GM12878 (cell line): Measurements from ENCODE around the gene P3H1.

Experiments
- HCFC1 ChIP-seq: fragments of 150-350 bp; IDR thresholded peaks from 2 replicates; pipeline ENCODE4 v1.6.1; 2014; ENCODE audit warnings: low read length
- SUZ12 ChIP-seq: fragments of 200-600 bp; sonication (generic); IDR thresholded peaks from one replicate; pipeline ENCODE4 v1.6.1; 2018; ENCODE audit warnings: antibody characterized with exemption, mild to moderate bottlenecking; ENCODE audit not compliant: unreplicated experiment
- YY1 ChIP-seq: IDR thresholded peaks from 2 replicates; pipeline ENCODE4 v1.6.1; 2011; ENCODE audit warnings: low read depth, mild to moderate bottlenecking, low read length
- TF ChIP-seq, protein P1 (sequence below), 3 experiments: IDR thresholded peaks in 2 of 3; conservative IDR thresholded peaks in 1 of 3; 2 replicates each; pipeline ENCODE4 v1.5.1; 2011; ENCODE audit warnings: low read depth in 3 of 3, low read length in 3 of 3, mild to moderate bottlenecking in 3 of 3, control low read depth in 2 of 3, moderate library complexity in 2 of 3, inconsistent platforms in 1 of 3, mixed read lengths in 1 of 3; ENCODE audit not compliant: control insufficient read depth in 2 of 3, insufficient read depth in 1 of 3; ENCODE audit errors: extremely low read depth in 1 of 3
- TF ChIP-seq, protein P2 (sequence below): fragments of 150-350 bp; IDR thresholded peaks from 2 replicates; pipeline ENCODE4 v1.6.1; 2016; ENCODE audit warnings: low read depth, low read length

DNA sequence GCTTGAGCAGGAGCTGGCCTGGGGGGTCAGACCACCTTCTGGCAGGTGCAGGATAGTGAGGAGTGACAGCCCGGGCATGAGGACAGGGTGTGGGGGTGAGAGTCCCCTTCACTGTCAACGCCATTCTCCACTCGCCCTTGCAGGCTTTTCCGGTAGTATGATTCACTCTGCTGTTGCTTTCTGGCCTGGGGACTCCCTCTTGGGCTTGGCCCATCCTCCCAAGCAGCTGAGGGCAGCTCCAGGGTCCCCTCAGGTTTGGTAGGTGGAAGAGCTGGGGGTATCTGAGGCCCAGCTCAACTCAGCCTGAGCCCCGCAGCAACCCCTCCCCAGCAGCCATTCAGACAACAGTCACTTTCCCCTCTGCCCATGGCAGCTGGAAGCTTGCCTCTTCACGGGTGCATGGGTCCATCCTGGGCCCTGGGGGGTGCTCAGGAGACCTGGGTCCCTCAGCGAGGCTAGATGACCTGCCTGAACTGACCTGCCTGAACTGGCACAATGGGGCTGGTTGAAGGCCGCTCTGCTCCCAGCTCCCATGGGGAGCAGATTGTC lies 28.1 kb downstream of the P3H1 start:
- TF ChIP-seq, protein P1, sequence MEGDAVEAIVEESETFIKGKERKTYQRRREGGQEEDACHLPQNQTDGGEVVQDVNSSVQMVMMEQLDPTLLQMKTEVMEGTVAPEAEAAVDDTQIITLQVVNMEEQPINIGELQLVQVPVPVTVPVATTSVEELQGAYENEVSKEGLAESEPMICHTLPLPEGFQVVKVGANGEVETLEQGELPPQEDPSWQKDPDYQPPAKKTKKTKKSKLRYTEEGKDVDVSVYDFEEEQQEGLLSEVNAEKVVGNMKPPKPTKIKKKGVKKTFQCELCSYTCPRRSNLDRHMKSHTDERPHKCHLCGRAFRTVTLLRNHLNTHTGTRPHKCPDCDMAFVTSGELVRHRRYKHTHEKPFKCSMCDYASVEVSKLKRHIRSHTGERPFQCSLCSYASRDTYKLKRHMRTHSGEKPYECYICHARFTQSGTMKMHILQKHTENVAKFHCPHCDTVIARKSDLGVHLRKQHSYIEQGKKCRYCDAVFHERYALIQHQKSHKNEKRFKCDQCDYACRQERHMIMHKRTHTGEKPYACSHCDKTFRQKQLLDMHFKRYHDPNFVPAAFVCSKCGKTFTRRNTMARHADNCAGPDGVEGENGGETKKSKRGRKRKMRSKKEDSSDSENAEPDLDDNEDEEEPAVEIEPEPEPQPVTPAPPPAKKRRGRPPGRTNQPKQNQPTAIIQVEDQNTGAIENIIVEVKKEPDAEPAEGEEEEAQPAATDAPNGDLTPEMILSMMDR (IDR thresholded peaks at IDR 0.05 in 2 of 3, conservative IDR thresholded peaks at IDR 0.05 in 1 of 3; ENCODE audit: control insufficient read depth in 2 of 3, extremely low read depth in 1 of 3, insufficient read depth in 1 of 3, low read depth in 3 of 3, low read length in 3 of 3), result no peak
- TF ChIP-seq HCFC1 (no peak), YY1 (no peak), SUZ12 (no peak)
- TF ChIP-seq, protein P2, sequence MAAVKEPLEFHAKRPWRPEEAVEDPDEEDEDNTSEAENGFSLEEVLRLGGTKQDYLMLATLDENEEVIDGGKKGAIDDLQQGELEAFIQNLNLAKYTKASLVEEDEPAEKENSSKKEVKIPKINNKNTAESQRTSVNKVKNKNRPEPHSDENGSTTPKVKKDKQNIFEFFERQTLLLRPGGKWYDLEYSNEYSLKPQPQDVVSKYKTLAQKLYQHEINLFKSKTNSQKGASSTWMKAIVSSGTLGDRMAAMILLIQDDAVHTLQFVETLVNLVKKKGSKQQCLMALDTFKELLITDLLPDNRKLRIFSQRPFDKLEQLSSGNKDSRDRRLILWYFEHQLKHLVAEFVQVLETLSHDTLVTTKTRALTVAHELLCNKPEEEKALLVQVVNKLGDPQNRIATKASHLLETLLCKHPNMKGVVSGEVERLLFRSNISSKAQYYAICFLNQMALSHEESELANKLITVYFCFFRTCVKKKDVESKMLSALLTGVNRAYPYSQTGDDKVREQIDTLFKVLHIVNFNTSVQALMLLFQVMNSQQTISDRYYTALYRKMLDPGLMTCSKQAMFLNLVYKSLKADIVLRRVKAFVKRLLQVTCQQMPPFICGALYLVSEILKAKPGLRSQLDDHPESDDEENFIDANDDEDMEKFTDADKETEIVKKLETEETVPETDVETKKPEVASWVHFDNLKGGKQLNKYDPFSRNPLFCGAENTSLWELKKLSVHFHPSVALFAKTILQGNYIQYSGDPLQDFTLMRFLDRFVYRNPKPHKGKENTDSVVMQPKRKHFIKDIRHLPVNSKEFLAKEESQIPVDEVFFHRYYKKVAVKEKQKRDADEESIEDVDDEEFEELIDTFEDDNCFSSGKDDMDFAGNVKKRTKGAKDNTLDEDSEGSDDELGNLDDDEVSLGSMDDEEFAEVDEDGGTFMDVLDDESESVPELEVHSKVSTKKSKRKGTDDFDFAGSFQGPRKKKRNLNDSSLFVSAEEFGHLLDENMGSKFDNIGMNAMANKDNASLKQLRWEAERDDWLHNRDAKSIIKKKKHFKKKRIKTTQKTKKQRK, result no peak
